GM18508 (cell line): ENCODE data around the gene SLC38A10.

Source experiments
- ATAC-seq: cut with Tn5 transposase; IDR thresholded peaks from one replicate; pipeline ENCODE4 v1.9.1; 2021; ENCODE audit warnings: moderate number of reproducible peaks; ENCODE audit not compliant: insufficient read depth, unreplicated experiment

Gene SLC38A10

DNA sequence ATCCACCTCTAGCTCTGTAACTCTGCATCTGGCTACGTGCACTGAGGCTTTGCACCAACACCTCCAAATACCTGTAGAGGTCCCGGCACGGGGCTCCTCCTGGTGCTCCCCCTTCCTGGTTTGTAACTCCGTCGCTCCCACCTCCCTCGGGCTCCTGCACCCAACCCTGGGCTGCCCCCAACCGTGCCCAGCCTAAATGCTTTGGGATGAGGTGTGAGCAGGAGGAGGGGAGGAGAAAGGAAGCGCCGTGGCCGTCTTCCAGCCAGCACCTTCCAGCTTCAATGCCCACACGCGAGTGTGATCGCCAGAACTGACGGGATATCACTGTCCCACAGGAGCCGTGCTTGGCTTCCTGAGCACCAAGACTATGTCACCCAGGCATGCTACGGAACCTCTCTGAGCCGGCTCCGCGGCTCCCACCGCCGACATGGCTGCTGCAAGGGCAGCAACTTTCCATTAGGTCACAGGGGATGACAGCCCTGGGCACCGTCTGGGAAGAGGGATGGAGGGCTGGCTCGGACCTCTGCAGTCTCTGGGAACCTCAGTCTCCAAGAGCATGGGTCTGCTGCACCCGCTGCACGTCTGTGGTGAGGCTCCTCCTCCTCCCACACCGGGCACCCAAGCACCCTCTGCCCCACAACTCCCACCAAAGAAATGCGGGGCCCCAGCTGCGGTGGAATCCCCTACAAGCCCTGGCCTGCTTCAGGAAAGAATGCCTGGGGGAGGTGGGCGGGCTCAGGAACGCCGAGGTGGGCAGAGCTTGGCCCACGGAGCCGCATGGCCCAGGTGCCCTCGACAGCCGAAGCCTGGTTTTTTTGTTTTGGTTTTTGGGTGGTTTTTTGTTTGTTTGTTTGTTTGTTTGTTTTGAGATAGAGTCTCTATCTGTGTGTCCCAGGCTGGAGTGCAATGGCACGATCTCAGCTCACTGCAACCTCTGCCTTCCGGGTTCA is 6.4 kb upstream of the SLC38A10 start:
- no peak for ATAC-seq

DNA sequence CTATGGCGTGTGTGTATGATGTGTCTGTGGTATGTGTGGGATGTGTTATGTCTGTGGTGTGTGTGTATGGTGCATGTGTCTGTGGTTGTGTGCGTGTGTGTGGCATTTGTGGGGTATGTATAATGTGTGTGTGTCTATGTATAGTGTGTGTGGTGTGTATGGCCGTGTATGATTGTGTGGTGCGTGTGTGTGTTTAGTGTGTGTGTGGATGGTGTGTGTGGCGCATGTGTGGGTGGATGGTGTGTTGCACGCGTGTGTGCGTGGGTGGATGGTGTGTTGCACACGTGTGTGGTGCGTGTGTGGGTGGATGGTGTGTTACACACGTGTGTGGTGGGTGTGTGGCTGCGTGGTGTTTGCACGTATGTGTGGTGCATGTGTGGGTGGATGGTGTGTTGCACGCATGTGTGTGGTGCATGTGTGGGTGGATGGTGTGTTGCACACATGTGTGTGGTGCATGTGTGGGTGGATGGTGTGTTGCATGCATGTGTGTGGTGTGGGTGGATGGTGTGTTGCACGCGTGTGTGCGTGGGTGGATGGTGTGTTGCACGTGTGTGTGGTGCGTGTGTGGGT is 5.6 kb upstream of the SLC38A10 start:
- no peak for ATAC-seq

DNA sequence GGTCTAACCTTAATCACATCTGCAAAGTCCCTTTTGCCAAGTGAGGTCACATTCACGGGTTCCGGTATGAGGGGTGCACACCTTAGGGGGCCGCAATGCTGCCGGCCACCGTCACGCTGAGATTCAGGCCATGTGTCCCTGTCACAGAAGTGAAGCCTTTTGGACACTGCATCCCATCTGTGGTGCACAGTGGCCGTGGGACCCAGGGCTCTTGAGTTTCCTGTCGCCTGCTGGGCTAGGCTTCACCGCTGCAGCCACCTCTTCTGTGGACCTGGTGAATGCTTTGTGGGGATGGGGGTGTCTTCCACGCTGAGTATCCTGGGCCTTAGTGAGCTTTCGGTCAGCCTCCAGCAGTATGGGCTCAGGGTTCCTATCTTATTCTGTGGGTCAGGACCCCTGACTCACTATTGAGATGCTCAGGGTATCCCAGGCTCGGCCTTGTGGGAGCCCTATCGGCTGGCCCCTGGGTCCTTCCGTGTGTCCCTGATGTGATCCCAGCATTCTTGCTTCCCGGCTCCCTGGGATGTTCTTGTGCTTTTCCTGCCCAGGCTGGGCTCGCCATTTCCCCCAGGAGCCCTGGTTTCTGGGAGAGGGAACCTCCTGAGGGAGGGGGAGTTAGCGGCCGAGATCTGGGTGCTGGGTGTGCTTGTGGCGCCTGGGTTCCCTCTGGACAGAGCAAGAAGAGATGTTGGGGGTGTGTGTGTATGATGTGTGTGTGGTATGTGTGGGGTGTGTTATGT is 4.9 kb upstream of the SLC38A10 start:
- no peak for ATAC-seq

DNA sequence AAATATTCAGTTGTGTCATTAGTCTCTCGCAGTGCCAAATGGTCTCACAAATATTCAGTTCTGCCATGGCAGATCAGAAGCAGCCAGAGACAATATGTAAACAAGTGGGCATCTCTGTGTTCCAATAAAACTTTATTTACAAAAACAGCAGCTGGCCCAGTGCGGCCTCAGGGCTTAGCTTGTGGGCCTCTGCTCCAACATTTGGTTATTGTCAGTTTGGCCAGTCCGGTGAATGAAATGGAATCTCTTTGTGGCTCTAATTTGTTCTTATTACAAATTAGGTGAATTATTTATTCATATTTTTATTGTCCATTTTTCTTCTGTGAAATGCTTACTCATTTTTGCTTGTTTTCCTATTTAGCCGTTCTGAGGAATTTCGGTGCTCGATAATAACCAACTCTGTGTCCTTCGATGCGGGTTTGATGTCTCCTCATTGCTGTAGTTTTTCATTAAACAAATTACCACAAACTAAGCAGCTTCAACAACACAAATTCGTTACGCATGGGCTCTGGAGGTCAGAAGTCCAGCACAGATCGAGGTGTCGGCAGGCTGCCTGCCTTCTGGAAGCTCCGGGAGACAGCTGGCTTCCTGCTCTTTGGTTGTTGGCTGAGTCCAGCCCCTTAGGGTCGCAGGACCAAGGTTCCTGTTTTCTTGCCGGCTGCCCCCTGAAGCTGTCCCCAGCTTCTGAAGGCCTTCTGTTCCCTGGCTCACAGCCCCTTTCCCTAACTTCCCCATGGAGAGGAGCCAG is 4.1 kb upstream of the SLC38A10 start:
- ATAC-seq = no peak

DNA sequence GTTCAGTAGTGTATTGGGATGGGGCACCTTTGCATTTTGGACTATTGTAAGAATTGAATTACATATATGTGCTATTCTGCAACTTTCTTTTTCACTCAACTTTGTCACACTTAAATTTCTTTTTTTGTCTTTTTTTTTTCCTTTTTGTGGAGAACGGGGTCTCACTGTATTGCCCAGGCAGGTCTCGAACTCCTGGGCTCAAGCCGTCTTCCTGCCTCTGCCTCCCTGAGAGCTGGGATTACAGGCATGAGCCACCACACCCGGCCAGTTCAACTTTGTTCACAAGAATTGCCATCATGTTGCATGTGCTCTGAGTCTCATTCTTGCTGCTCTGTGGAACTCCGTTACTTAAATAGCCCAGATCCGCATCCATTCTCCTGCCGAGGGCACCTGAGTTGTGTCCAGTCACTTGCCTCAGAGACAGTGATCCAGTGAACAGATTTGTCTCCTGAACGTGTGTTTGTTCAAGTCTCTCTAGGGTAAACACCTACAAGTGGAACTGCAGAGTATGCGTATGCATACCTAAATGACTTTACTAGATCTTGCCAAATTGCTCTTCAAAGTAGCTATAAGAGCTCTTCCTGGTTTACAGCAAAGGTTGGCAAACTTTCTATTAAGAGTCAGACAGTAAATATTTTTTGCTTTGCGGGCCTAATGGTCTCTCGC is 3.4 kb upstream of the SLC38A10 start:
- ATAC-seq = no peak

DNA sequence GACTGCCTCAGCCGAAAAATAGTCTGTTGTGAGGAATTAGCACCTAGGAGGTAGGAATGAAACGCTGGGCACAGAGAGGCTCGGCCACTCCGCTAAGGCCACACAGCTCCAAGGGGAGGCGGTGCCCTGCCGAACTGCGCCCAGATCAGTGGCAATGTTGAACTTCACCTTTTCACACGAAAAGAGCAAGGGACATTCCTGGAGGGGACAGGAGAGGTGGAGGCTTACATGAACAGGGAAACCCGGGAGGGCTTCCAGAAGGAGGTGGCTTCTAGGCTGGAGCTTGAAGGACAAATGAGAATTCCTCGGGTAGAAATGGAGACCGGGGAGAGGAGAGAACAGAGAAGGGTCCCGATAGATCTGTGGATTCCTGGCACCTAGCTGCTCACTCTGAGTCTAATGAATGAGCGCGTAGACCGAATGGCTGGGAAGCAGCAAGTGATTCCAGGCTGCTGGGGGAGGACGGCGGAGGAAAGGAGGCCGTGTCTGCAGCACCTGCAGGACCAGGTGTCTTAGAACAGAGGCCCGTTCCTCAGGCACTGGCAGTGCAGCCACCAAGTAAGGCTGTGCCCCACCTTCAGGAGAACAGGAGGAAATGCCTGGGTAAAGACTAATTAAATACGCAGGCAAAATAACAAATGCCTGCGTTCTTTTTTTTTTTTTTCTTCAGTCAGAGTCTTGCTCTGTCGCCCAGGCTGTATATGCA is 722 bp upstream of the SLC38A10 start:
- ATAC-seq = no peak

DNA sequence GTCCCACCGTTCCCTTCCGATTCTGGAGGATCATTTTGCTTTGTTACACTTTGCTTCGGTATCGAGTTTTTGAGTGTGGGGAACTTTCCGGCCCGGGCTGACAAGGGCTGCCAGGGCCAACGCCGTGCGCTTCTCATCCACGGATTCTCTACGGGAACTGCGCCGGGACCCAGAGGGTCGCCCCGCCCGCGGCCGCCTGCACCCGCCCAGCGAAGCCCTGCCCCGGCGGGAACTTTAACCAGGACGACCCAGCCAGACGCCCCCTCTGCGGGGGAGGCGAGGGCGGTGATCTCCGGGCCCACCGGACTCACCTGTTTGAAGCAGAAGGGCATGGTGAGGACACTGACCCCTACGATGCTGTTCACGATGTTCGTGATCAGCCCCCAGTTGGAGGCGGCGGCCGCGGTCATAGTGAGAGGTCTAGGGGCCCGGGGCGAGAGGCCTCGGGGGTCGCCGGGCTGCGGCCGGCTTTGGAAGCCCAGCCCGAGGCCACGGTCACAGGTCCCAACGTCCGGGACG is 536 bp downstream of the SLC38A10 start:
- no peak for ATAC-seq

DNA sequence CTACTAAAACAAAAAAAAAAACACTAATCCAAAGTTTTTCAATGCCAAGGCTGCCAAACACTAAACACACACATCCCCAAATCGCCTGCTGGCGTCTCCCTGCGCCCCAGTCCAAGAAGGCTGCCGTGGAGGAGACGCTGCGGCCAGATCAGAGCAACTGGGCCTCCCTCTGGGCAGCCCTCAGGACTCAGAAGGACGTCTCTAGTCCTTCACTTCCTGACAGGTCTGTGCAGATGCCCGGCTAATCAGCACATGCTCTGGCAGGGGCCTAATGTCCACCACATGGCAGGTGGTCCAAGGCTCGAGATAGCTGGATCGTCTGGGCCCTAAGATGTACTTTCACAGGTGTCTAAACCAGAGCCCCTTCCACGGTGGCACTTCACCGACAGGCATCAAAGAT is 2.7 kb downstream of the SLC38A10 start:
- no peak for ATAC-seq

DNA sequence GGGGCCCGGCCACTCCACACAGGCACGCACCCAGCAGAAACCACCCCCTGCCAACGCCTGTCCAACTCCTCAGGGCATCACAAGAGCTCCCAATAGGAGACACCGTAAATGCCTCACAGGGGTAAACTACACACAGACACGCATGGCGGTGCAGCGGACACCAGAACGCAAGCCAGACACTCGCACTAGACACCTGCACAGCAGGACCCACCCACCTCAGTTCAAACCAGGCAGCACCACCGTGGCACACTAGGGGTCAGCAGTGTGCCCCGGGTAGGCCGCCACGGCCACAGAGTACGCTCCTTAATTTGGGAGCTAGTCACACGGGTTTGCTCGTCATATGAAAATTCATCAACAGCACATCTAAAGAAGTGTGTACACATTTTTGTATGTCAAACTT is 3.4 kb downstream of the SLC38A10 start:
- no peak for ATAC-seq

DNA sequence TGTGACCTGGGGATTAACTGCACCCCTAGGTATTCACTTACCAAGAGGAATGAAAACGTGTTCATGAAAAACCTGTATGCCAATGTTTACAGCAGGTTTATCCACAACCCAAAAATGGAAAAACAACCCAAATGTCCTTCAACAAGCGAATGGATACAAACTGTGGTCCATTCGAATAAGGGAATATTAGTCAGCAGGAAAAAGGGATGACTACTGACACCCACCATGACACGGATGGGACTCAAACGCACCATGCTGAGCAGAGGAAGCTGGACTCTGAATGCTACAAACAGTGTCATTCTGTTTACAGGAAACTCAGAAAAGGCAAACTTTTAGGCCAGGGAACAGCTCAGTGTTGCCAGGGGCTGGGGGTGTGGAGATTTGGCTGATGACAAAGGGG is 4.9 kb downstream of the SLC38A10 start:
- no peak for ATAC-seq

DNA sequence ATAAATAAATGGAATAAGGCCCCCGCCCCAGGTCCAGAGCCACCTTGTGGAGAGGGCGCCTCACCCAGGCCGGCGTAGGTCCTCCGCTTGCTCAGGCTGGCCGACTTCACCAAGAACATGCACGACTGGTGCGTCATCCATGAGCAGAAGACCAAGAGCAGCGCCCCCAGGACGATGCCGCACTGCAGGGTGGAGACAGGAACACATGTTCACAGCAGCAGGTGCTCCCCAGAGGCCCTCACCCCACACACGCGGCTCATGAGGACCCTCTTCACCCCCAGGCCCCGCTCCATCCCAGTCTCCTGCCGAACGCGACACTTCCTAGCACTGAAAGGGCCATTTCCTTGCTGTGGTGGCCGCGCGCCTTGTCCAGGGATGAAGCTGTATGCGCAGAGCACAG is 5.5 kb downstream of the SLC38A10 start:
- no peak for ATAC-seq

DNA sequence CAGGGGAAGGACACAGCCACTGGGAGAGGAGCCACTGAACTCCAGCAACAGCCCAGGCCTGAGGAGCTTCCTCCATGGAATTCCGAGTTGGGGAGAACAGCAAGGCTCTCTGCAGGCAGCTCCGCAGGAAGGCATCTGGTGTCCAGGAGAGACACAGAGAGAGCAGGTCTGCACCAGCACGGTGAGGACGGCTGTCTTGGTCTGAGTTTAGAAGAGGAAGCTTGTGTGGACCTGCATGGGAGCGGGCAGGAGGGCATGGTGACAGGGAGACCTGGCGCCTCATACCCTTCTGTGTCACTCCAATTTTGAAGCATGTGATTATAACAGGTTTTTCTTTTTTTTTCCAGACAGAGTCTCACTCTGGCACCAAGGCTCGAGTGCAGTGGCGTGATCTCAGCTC is 6.4 kb downstream of the SLC38A10 start:
- ATAC-seq = no peak

DNA sequence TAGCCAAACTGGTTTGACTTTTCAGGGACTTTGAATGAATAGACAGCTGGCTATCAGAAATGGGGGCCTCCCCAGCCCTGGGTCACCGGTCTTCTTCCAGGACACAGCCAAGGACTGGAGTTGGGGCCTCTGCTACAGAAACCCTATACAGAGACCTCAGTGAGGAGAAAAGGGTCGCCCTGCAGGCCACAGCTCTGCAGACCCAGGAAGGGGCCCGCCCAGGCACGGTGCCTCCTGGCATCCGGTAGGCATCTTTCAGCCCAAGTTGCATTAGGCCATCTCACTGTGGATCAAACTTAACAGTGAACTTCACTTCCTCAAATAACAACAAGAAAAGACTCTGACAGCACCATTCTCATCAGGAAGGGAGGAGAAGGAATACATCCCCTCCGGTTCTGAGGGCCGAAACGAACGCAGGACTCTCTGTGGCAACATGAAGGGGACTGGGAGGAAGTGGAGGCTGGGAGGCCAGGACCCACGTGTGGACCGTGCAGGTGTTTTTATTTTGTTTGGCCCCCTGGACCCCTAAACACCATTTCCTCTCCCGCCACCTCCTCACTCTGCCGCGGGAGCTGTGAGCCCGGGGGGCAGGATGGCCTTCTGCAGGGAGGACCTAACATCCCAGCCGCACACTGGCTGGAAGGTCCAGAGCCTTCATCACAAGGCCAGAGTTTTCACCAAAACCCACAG is 7.2 kb downstream of the SLC38A10 start:
- no peak for ATAC-seq

DNA sequence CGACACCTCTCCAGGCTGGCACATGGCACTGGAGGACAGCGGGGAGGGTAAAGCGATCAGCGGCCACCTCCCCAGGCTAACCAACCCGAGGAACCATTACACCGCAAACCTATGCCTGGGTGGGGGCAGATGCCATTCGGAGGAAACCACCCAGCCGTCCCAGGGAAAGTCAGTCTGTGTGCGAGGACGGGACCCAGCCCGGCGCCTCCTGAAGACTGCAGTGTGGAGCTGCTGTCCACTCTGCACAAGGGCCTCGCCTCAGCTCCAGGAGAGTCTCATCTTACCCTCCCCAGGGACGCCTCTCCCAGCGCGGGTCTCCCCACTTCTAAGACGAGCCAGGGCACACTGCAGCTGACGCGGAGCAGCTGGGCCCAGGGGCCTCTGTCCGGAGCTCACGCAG is 8.0 kb downstream of the SLC38A10 start:
- no peak for ATAC-seq

DNA sequence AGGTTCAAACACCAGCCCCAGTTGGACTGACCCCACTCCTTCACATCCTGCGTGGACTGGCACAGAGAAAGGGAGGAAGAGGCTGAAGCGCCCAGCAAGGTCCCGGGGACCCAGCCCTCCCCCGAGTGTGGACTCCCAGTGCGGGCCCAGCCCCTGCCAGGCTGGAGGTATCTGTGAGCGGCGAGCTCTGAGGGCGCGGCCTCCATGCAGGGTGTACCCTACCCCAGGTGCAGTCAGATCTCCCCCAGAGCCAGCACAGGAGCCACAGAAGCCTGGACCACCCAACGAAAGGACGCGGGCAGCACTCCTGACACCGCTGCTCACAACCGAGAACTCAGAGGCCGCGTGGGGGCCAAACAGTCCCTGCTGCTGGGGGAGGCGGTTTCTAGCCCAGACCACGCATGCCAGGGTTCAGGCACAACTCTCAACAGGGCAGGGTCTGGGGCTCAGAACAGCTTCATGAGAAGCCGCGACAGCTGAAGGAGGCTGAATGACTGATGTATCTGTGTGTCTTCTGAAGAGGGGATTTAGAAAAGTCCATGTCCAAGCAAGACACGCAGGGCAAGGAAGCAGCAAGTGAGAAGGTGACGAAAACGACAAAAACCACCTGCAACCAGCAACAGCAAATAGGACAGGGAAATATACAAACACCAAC is 8.5 kb downstream of the SLC38A10 start:
- no peak for ATAC-seq

DNA sequence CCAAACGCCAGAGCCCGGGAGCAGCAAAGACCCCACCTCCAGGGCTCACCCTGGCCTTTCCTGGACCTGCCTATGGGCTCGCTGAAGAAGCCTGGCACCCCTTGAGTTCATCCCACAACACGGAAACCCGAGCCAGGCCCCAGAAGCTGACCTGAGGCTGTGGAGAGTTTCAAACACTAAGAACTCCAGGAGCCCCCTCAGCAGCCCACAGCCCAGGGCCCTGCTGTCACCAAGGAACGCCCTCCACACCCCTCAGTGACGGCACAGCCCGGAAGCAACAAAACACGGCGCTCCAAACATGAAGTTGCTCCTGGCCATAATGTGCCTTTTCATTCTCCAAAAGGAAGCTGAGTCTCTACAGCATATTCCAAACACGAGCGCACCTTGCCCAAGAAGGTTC is 9.2 kb downstream of the SLC38A10 start:
- no peak for ATAC-seq

DNA sequence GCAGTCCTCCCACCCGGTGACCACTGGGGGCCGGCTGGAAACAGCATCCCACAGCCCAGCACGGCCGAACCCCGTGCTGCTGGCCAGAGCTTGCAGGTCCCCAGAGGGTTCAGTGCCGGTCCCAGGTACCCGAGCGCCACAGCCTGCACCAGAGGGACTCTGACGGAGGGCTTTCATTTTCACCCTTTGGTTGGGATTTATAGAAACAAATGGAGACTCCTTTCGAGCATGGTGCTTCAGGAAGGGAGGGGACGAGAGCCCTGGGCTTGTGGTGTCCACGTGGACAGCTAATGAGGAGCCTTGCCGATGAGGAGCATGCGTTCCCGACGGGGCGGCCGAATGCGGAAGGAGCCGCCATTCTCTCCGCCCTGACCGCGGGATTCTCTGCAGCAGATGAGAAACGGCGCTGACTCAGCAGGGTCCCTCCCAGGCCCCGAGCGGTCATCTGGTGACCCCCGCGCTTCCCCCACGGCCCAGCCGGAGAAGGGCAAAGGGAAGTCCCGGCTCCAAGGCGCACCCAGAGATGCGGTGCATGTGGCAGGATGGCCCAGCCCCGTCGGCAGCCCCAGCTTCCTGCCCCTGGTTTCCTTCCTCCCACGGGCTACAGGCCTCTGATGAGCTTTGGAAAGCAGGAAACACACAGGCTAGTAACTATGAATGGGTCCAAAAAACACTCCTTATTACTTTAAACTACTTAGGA is 9.8 kb downstream of the SLC38A10 start:
- ATAC-seq = no peak

DNA sequence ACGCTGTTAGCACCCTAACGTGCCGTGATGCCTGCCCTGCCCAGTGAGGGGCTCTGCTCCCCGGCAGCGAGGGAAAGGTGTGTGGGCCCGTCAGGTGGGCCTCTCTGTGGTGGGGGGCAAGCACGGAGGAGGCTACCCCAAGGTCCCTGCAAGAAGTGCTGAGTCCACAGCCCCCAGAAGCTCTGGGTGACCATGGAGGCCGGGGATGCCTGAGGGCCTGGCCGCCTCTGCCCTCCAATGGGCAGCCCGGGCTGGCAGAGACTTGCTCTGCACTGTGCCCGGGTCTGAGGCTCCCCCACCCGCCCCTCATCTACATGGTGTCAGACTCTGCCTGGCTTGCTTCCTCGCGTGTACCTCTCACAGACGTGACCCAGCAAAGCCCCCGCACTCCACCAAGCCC is 12.2 kb downstream of the SLC38A10 start:
- ATAC-seq = no peak
